ENCODE measurements around the gene RARB. TPM values are rescaled to one million over a fixed set of nuclear protein-coding genes. Genes with fewer than 3 reads are reported as not detected.

Gene RARB
- total and polyA plus RNA-seq, 4 experiments from 2014 or later = 0.07 TPM; not detected in 3

DNA sequence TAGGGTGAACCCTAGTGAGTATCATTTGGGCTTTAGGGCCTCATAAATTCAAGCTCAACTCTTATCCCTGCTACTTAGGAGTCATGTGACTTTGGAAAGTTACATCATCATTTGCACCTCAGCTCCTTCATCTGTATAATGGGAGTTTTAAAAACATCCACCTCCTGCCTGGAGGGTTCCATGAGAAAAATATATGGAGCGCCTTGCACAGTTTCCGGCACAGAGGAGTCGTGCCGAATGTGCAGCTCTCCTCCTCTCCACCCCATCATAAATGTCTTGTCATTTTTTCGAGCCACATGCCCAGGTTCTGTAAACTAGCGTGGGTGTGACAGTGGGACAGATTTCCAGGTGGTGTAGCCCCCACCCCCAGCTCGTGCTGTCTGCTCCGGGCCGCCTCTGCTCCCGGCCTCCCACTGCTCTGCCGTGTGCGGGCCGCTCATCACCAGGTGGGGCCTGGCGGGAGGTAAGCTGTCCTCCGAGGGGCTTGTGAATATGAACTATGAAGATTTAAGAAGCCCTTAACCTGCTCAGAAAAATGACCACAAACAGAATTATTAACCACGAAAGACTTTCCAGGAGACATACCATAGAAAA is 146.2 kb downstream of the RARB start:
- Histone ChIP-seq H3K27me3 (ENCODE audit: insufficient read depth, low read length) (no peaks in the 10 kb centered on the region), H3K4me1 (ENCODE audit: insufficient read depth, low read length) (no peaks in the 10 kb centered on the region), H3K27ac (ENCODE audit: low read depth, low read length) (no peak overlapping the region), H3K9me3 (ENCODE audit: control insufficient read depth in 1 of 2, low read length in 2 of 2) (no peaks in the 10 kb centered on the region), H3K4me3 (ENCODE audit: low read length in 2 of 2) (no peak overlapping the region), H3K36me3 (ENCODE audit: insufficient read depth, low read length) (no peaks in the 10 kb centered on the region)
- H3K9me3 Mint-ChIP-seq = peaks cover 0 to 2% (median 0%) of the 10 kb centered on the region in 8 donors
- no peak for DNase-seq
- CTCF ChIA-PET (ENCODE audit: partially characterized antibody) = no interaction called here
- no peaks in the 10 kb centered on the region for H3K4me1 Mint-ChIP-seq
- no peak overlapping the region for H3K27ac Mint-ChIP-seq
- POLR2A ChIA-PET (ENCODE audit: partially characterized antibody) = no interaction called here
- no peak overlapping the region for H3K4me3 Mint-ChIP-seq
- intact Hi-C loops (cut with micrococcal nuclease) = no loop called here
- no peaks in the 10 kb centered on the region for H3K36me3 Mint-ChIP-seq
- peaks cover 5% of the 10 kb centered on the region in 2 donors for H3K27me3 Mint-ChIP-seq

DNA sequence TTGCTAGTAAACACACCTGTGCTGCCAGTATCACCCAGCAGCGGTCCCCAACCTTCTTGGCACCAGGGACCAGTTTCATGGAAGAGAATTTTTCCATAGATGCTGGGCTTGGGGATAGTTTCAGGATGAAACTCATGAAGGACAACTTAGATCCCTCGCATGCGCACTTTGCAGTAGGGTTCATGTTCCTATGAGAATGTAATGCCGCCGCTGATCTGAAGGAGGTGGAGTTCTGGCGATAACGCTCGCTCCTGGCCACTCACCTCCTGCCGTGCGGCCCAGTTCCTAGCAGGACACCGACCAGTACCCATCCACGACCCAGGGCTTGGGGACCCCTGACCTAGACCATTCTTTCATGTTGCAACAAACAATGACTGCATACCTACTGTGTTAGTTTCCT is 146.9 kb downstream of the RARB start:
- Mint-ChIP-seq H3K36me3 (no peaks in the 10 kb centered on the region), H3K4me3 (no peak overlapping the region), H3K9me3 (peaks cover 0 to 2% (median 0%) of the 10 kb centered on the region in 8 donors), H3K4me1 (no peaks in the 10 kb centered on the region), H3K27me3 (peaks cover 5 to 7% of the 10 kb centered on the region in 2 donors), H3K27ac (no peak overlapping the region)
- CTCF ChIA-PET (ENCODE audit: partially characterized antibody) = no interaction called here
- intact Hi-C loops (cut with micrococcal nuclease) = no loop called here
- Histone ChIP-seq H3K27me3 (ENCODE audit: insufficient read depth, low read length) (no peaks in the 10 kb centered on the region), H3K4me1 (ENCODE audit: insufficient read depth, low read length) (no peaks in the 10 kb centered on the region), H3K27ac (ENCODE audit: low read depth, low read length) (no peak overlapping the region), H3K4me3 (ENCODE audit: low read length in 2 of 2) (no peak overlapping the region), H3K36me3 (ENCODE audit: insufficient read depth, low read length) (no peaks in the 10 kb centered on the region), H3K9me3 (ENCODE audit: control insufficient read depth in 1 of 2, low read length in 2 of 2) (no peaks in the 10 kb centered on the region)
- DNase-seq = no peak
- POLR2A ChIA-PET (ENCODE audit: partially characterized antibody) = no interaction called here

- Histone ChIP-seq H3K27me3 (ENCODE audit: insufficient read depth, low read length) (no peaks in the 10 kb centered on the region), H3K36me3 (ENCODE audit: insufficient read depth, low read length) (no peaks in the 10 kb centered on the region), H3K9me3 (ENCODE audit: control insufficient read depth in 1 of 2, low read length in 2 of 2) (no peaks in the 10 kb centered on the region), H3K27ac (ENCODE audit: low read depth, low read length) (no peak overlapping the region), H3K4me3 (ENCODE audit: low read length in 2 of 2) (no peak overlapping the region), H3K4me1 (ENCODE audit: insufficient read depth, low read length) (no peaks in the 10 kb centered on the region)
- Mint-ChIP-seq H3K27me3 (peaks cover 5 to 7% of the 10 kb centered on the region in 2 donors), H3K9me3 (peaks cover 0 to 2% (median 0%) of the 10 kb centered on the region in 8 donors), H3K4me1 (no peaks in the 10 kb centered on the region), H3K36me3 (no peaks in the 10 kb centered on the region), H3K27ac (no peak overlapping the region), H3K4me3 (no peak overlapping the region)
- ChIA-PET CTCF (ENCODE audit: partially characterized antibody) (no interaction called here), POLR2A (ENCODE audit: partially characterized antibody) (no interaction called here)
- intact Hi-C loops (cut with micrococcal nuclease) = no loop called here
- no peak for DNase-seq
Measured at GRCh38 chr3:25576146-25576545, 148.1 kb downstream of the RARB start.

DNA sequence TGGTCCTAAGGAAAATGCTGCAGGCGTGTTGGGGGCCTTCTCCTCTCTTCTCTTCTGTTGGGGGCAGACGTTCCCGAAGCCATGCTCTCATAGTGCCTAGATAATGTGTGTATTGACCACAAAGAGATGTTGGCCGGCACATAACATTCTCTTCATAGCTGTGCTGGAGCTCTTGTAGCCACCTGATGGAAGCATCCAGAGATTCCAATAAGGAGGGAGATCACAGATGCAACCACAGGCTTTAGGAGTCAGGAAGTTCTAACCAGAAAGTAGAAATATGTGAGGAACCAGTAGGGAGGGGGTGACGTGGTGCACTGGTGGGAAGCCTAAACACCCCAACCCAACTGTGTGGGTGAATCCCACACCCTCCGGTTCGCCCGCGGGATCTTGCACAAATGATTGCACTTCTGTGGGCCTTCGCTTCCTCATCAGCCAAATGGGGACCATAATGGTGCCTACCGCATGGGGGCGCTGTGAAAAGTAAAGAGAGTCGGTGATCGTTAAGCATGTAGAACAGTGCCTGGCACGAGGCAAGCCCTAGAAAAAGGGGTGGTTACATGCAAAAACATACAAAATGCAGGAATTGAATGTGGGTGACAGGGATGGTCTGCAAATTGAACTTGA is 148.9 kb downstream of the RARB start:
- Mint-ChIP-seq H3K27ac (no peak overlapping the region), H3K4me3 (no peak overlapping the region), H3K9me3 (peaks cover 0 to 2% (median 0%) of the 10 kb centered on the region in 8 donors), H3K36me3 (no peaks in the 10 kb centered on the region), H3K27me3 (peaks cover 5 to 7% of the 10 kb centered on the region in 2 donors), H3K4me1 (no peaks in the 10 kb centered on the region)
- POLR2A ChIA-PET (ENCODE audit: partially characterized antibody) = no interaction called here
- no peak for DNase-seq
- Histone ChIP-seq H3K9me3 (ENCODE audit: control insufficient read depth in 1 of 2, low read length in 2 of 2) (no peaks in the 10 kb centered on the region), H3K27me3 (ENCODE audit: insufficient read depth, low read length) (no peaks in the 10 kb centered on the region), H3K4me3 (ENCODE audit: low read length in 2 of 2) (no peak overlapping the region), H3K4me1 (ENCODE audit: insufficient read depth, low read length) (no peaks in the 10 kb centered on the region), H3K27ac (ENCODE audit: low read depth, low read length) (no peak overlapping the region), H3K36me3 (ENCODE audit: insufficient read depth, low read length) (no peaks in the 10 kb centered on the region)
- intact Hi-C loops (cut with micrococcal nuclease) = no loop called here
- CTCF ChIA-PET (ENCODE audit: partially characterized antibody) = no interaction called here

- intact Hi-C loops (cut with micrococcal nuclease) = no loop called here
Measured at GRCh38 chr3:25578059-25578458, 150.0 kb downstream of the RARB start.

GRCh38 chr3:25580534-25580933 is 152.5 kb downstream of the RARB start:
- Histone ChIP-seq H3K4me3 (ENCODE audit: low read length in 2 of 2) (no peak overlapping the region), H3K27me3 (ENCODE audit: insufficient read depth, low read length) (no peaks in the 10 kb centered on the region), H3K4me1 (ENCODE audit: insufficient read depth, low read length) (no peaks in the 10 kb centered on the region), H3K9me3 (ENCODE audit: control insufficient read depth in 1 of 2, low read length in 2 of 2) (no peaks in the 10 kb centered on the region), H3K36me3 (ENCODE audit: insufficient read depth, low read length) (no peaks in the 10 kb centered on the region), H3K27ac (ENCODE audit: low read depth, low read length) (no peak overlapping the region)
- no peaks in the 10 kb centered on the region for H3K36me3 Mint-ChIP-seq
- DNase-seq = no peak
- ChIA-PET CTCF (ENCODE audit: partially characterized antibody) (interaction anchor here (1.5 kb wide), 1 partner anchor 12 kb away, joined by 4 read pairs; no protein-coding TSS in a partner anchor), POLR2A (ENCODE audit: partially characterized antibody) (no interaction called here)
- H3K27me3 Mint-ChIP-seq = peaks cover 3 to 8% of the 10 kb centered on the region in 2 donors
- no peaks in the 10 kb centered on the region for H3K4me1 Mint-ChIP-seq
- no peak overlapping the region for H3K4me3 Mint-ChIP-seq
- no peak overlapping the region for H3K27ac Mint-ChIP-seq
- intact Hi-C loops (cut with micrococcal nuclease) = no loop called here
- H3K9me3 Mint-ChIP-seq = peaks cover 0 to 2% (median 0%) of the 10 kb centered on the region in 8 donors

More at GRCh38 chr3:25578059-25578458, 150.0 kb downstream of the RARB start:
- Mint-ChIP-seq H3K9me3 (peaks cover 0 to 2% (median 0%) of the 10 kb centered on the region in 8 donors), H3K27ac (no peak overlapping the region), H3K4me1 (no peaks in the 10 kb centered on the region), H3K36me3 (no peaks in the 10 kb centered on the region), H3K27me3 (peaks cover 5 to 7% of the 10 kb centered on the region in 2 donors), H3K4me3 (no peak overlapping the region)
- Histone ChIP-seq H3K4me3 (ENCODE audit: low read length in 2 of 2) (no peak overlapping the region), H3K27ac (ENCODE audit: low read depth, low read length) (no peak overlapping the region), H3K4me1 (ENCODE audit: insufficient read depth, low read length) (no peaks in the 10 kb centered on the region), H3K9me3 (ENCODE audit: control insufficient read depth in 1 of 2, low read length in 2 of 2) (no peaks in the 10 kb centered on the region), H3K27me3 (ENCODE audit: insufficient read depth, low read length) (no peaks in the 10 kb centered on the region), H3K36me3 (ENCODE audit: insufficient read depth, low read length) (no peaks in the 10 kb centered on the region)
- ChIA-PET POLR2A (ENCODE audit: partially characterized antibody) (no interaction called here), CTCF (ENCODE audit: partially characterized antibody) (no interaction called here)
- no peak for DNase-seq

GRCh38 chr3:25581335-25581734 is 153.3 kb downstream of the RARB start:
- Mint-ChIP-seq H3K27ac (no peak overlapping the region), H3K27me3 (peaks cover 3 to 11% of the 10 kb centered on the region in 2 donors), H3K36me3 (no peaks in the 10 kb centered on the region), H3K9me3 (peaks cover 0 to 2% (median 0%) of the 10 kb centered on the region in 8 donors), H3K4me1 (no peaks in the 10 kb centered on the region), H3K4me3 (no peak overlapping the region)
- DNase-seq = no peak
- Histone ChIP-seq H3K9me3 (ENCODE audit: control insufficient read depth in 1 of 2, low read length in 2 of 2) (no peaks in the 10 kb centered on the region), H3K4me1 (ENCODE audit: insufficient read depth, low read length) (no peaks in the 10 kb centered on the region), H3K36me3 (ENCODE audit: insufficient read depth, low read length) (no peaks in the 10 kb centered on the region), H3K27me3 (ENCODE audit: insufficient read depth, low read length) (no peaks in the 10 kb centered on the region), H3K27ac (ENCODE audit: low read depth, low read length) (no peak overlapping the region), H3K4me3 (ENCODE audit: low read length in 2 of 2) (no peak overlapping the region)
- intact Hi-C loops (cut with micrococcal nuclease) = no loop called here
- POLR2A ChIA-PET (ENCODE audit: partially characterized antibody) = no interaction called here
- CTCF ChIA-PET (ENCODE audit: partially characterized antibody) = interaction anchor here (1.4 to 1.5 kb wide), 2 partner anchors 11 to 12 kb away, joined by 4 to 5 read pairs; no protein-coding TSS in a partner anchor

Measured in CD4-positive, alpha-beta memory T cell (primary cell).